Neural progenitor cell (in vitro differentiated cells): ENCODE results near the gene ZNF592.

ENCODE experiments used
- CTCF ChIP-seq: fragments of 200-600 bp; sonication (generic); IDR thresholded peaks from 2 replicates; pipeline ENCODE4 v1.5.1; 2017; ENCODE audit warnings: antibody characterized with exemption, mild to moderate bottlenecking
- EZH2 ChIP-seq: fragments of 200-600 bp; sonication (generic); IDR thresholded peaks from 2 replicates; pipeline ENCODE4 v1.6.1; 2017; ENCODE audit warnings: antibody characterized with exemption, mild to moderate bottlenecking, moderate library complexity
- EZH2phosphoT487 ChIP-seq: fragments of 200-600 bp; sonication (generic); IDR thresholded peaks from 2 replicates; pipeline ENCODE4 v1.6.1; 2017; ENCODE audit warnings: antibody characterized with exemption

DNA sequence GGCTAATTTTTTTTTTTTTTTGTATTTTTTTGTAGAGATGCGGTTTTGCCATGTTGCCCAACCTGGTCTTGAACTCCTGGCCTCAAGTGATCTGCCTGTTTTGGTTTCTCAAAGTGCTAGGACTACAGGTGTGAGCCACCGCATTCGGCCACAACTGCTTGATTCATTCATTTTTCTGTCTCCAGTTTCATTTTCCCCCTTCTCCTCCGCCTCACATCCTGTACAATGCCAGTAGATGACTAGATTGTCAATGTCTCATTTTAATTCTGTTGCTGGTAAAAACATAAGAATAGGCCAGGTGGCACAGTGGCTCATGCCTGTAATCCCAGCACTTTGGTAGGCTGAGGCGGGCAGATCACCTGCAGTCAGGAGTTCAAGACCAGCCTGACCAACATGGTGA is 12.0 kb upstream of the ZNF592 start:
- TF ChIP-seq EZH2phosphoT487 (no peak), EZH2 (no peak), CTCF (no peak)
